Mesothelial cell of epicardium (in vitro differentiated cells): ENCODE results near the gene PROSER2. TPM values are rescaled to one million over a fixed set of nuclear protein-coding genes. Genes with fewer than 3 reads are reported as not detected.

ENCODE experiments used
- DNase-seq, 2 experiments: peaks; one replicate each; pipeline ENCODE4 v3.0.0; 2021; ENCODE audit warnings: low spot score in 2 of 2; ENCODE audit not compliant: unreplicated experiment in 2 of 2
- H3K27ac Mint-ChIP-seq: 2 replicates; pipeline ENCODE4 v1.8.0; 2021; ENCODE audit warnings: mixed read lengths
- H3K27me3 Mint-ChIP-seq: 2 replicates; pipeline ENCODE4 v1.8.0; 2021; ENCODE audit warnings: low read depth, mixed read lengths
- H3K36me3 Mint-ChIP-seq: 2 replicates; pipeline ENCODE4 v1.8.0; 2021; ENCODE audit warnings: mixed read lengths
- H3K4me1 Mint-ChIP-seq: 2 replicates; pipeline ENCODE4 v1.8.0; 2021; ENCODE audit warnings: mixed read lengths
- H3K4me3 Mint-ChIP-seq: 2 replicates; pipeline ENCODE4 v1.8.0; 2021; ENCODE audit warnings: mild to moderate bottlenecking, moderate library complexity, mixed read lengths
- H3K9me3 Mint-ChIP-seq: 2 replicates; pipeline ENCODE4 v1.8.0; 2021; ENCODE audit warnings: mixed read lengths
- CTCF ChIP-seq: fragments of 200-600 bp; sonication (generic); IDR thresholded peaks from one replicate; pipeline ENCODE4 v1.5.0; 2021; ENCODE audit warnings: antibody characterized with exemption; ENCODE audit not compliant: unreplicated experiment
- total RNA-seq: library from RNA; stranded (reverse); gene quantifications from 3 replicates; pipeline ENCODE4 v1.2.1, GENCODE V29; 2021

PROSER2 gene
- 16.9 to 17.8 TPM (median 17.6 TPM) in 3 replicates for total RNA-seq

- TF ChIP-seq CTCF, result no peak
- H3K27ac Mint-ChIP-seq, result peak within 1 kb of the TSS; percentile 85
- peak; percentile 37 to 73 for DNase-seq
- no peaks in the 10 kb centered on the region for H3K9me3 Mint-ChIP-seq
- peaks cover 33% of the 10 kb centered on the region for H3K4me1 Mint-ChIP-seq
- peaks cover 2% of the 10 kb centered on the region for H3K36me3 Mint-ChIP-seq
- peak within 1 kb of the TSS; percentile 87 for H3K4me3 Mint-ChIP-seq
- peaks cover 4% of the 10 kb centered on the region for H3K27me3 Mint-ChIP-seq
Observed at GRCh38 chr10:11823122-11823988, at the start of gene PROSER2. Gene PROSER2, plus strand, starts transcription at chr10:11823356. Its CDS starts 28,722 bp downstream, at chr10:11852078.

GRCh38 chr10:11773761-11774441 lies 49.3 kb upstream of the PROSER2 start:
- Mint-ChIP-seq H3K4me1 (peaks cover 22% of the 10 kb centered on the region), H3K36me3 (peaks cover 4% of the 10 kb centered on the region), H3K4me3 (no peak overlapping the region), H3K9me3 (peaks cover 8% of the 10 kb centered on the region), H3K27me3 (peaks cover 46% of the 10 kb centered on the region), H3K27ac (peak overlapping the region; percentile 11)
- DNase-seq, result peak in 1 of 2 experiments; percentile 43
- no peak for TF ChIP-seq CTCF

GRCh38 chr10:11775412-11775811 lies 47.7 kb upstream of the PROSER2 start:
- Mint-ChIP-seq H3K9me3 (peaks cover 15% of the 10 kb centered on the region), H3K36me3 (peaks cover 5% of the 10 kb centered on the region), H3K27me3 (peaks cover 39% of the 10 kb centered on the region), H3K4me3 (no peak overlapping the region), H3K4me1 (peaks cover 22% of the 10 kb centered on the region), H3K27ac (peak overlapping the region; percentile 43)
- DNase-seq, result no peak
- no peak for TF ChIP-seq CTCF

GRCh38 chr10:11776080-11776479 lies 47.1 kb upstream of the PROSER2 start:
- H3K27me3 Mint-ChIP-seq, result peaks cover 34% of the 10 kb centered on the region
- no peak overlapping the region for H3K4me3 Mint-ChIP-seq
- H3K9me3 Mint-ChIP-seq, result peaks cover 15% of the 10 kb centered on the region
- TF ChIP-seq CTCF, result no peak
- H3K4me1 Mint-ChIP-seq, result peaks cover 22% of the 10 kb centered on the region
- H3K27ac Mint-ChIP-seq, result peak overlapping the region; percentile 43
- H3K36me3 Mint-ChIP-seq, result peaks cover 5% of the 10 kb centered on the region
- no peak for DNase-seq

GRCh38 chr10:11781114-11781513 lies 42.0 kb upstream of the PROSER2 start:
- no peak for TF ChIP-seq CTCF
- Mint-ChIP-seq H3K36me3 (peaks cover 5% of the 10 kb centered on the region), H3K9me3 (peaks cover 15% of the 10 kb centered on the region), H3K27ac (no peak overlapping the region), H3K27me3 (peaks cover 7% of the 10 kb centered on the region), H3K4me3 (no peak overlapping the region), H3K4me1 (peaks cover 1% of the 10 kb centered on the region)
- DNase-seq, result no peak
